Tibial artery (tissue), 4 donors: Measurements from ENCODE around the gene ADAMTS17.

Experiments used
- DNase-seq, 2 donors: peaks; one replicate each; pipeline ENCODE4 v3.0.0-alpha.2; 2019
- H3K27ac ChIP-seq, 2 donors: fragments of 200-600 bp; sonication (generic) in 1 of 2; 1 replicate in 1 of 2; 2 replicates in 1 of 2; pipeline ENCODE4 v1.5.1; 2018 to 2019; ENCODE audit warnings: mild to moderate bottlenecking in 1 of 2
- H3K27me3 ChIP-seq, 2 donors: fragments of 200-600 bp; sonication (generic) in 1 of 2; one replicate each; pipeline versions ENCODE4 v1.5.1 to v1.6.0; 2016 to 2019
- H3K36me3 ChIP-seq, 3 donors: fragments of 200-600 bp; sonication (generic) in 2 of 3; one replicate each; pipeline ENCODE4 v1.5.1; 2016 to 2019; ENCODE audit warnings: mild to moderate bottlenecking in 2 of 3
- H3K4me1 ChIP-seq, 4 donors: fragments of 200-600 bp; sonication (generic) in 2 of 4; 1 replicate in 3 of 4; 2 replicates in 1 of 4; pipeline ENCODE4 v1.5.1; 2016 to 2019
- H3K4me3 ChIP-seq, 2 donors: fragments of 200-600 bp; sonication (generic) in 1 of 2; 1 replicate in 1 of 2; 2 replicates in 1 of 2; pipeline ENCODE4 v1.5.1; 2018 to 2019; ENCODE audit warnings: mild to moderate bottlenecking in 2 of 2
- H3K9me3 ChIP-seq, 3 donors: fragments of 200-600 bp; sonication (generic) in 1 of 3; one replicate each; pipeline ENCODE4 v1.5.1; 2016 to 2019
- intact Hi-C: fragments of 100-400 bp; cut with DNase I; formaldehyde crosslinking; loops from one replicate; pipeline ENCODE4 v1.15.0; 2023; ENCODE audit warnings: low total_unique reads
- TF ChIP-seq, protein P1 (sequence below), 2 experiments: fragments of 200-600 bp in 1 of 2; fragments of 450-650 bp in 1 of 2; IDR thresholded peaks; one replicate each; pipeline ENCODE4 v1.5.1; 2017 to 2019; ENCODE audit warnings: antibody characterized with exemption in 2 of 2, mild to moderate bottlenecking in 1 of 2, moderate library complexity in 1 of 2

ADAMTS17 gene

DNA sequence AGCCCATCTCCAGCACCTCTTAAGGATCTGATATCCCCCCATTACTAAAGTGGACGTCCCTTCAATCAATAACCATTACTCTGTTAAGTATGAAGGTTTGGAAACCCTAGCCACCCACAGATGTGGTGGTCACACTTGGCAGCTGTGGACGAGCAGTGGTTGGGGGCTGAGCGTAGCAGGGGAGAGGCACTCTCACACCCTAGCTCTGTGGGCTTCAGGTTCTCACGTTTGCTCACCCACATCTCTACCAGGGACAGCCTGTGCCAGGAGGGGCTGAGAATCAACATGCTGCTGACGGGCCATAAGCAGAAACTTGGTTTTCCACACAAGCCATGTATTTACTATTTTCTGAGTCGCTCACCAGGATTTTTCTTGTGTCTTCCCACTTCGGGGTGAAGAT, 287.2 kb downstream of the ADAMTS17 start:
- no peaks in the 10 kb centered on the region for H3K9me3 ChIP-seq
- peaks cover 0 to 9% (median 2%) of the 10 kb centered on the region in 4 donors for H3K4me1 ChIP-seq
- no peak overlapping the region for H3K27ac ChIP-seq
- TF ChIP-seq, protein P1, sequence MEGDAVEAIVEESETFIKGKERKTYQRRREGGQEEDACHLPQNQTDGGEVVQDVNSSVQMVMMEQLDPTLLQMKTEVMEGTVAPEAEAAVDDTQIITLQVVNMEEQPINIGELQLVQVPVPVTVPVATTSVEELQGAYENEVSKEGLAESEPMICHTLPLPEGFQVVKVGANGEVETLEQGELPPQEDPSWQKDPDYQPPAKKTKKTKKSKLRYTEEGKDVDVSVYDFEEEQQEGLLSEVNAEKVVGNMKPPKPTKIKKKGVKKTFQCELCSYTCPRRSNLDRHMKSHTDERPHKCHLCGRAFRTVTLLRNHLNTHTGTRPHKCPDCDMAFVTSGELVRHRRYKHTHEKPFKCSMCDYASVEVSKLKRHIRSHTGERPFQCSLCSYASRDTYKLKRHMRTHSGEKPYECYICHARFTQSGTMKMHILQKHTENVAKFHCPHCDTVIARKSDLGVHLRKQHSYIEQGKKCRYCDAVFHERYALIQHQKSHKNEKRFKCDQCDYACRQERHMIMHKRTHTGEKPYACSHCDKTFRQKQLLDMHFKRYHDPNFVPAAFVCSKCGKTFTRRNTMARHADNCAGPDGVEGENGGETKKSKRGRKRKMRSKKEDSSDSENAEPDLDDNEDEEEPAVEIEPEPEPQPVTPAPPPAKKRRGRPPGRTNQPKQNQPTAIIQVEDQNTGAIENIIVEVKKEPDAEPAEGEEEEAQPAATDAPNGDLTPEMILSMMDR (IDR thresholded peaks at IDR 0.05): no peak
- intact Hi-C loops: loop anchor here (10.0 kb wide), 1 partner anchor 50 kb away; no protein-coding TSS in a partner anchor
- no peak for DNase-seq
- no peaks in the 10 kb centered on the region for H3K36me3 ChIP-seq
- H3K27me3 ChIP-seq: no peaks in the 10 kb centered on the region
- H3K4me3 ChIP-seq: no peak overlapping the region

DNA sequence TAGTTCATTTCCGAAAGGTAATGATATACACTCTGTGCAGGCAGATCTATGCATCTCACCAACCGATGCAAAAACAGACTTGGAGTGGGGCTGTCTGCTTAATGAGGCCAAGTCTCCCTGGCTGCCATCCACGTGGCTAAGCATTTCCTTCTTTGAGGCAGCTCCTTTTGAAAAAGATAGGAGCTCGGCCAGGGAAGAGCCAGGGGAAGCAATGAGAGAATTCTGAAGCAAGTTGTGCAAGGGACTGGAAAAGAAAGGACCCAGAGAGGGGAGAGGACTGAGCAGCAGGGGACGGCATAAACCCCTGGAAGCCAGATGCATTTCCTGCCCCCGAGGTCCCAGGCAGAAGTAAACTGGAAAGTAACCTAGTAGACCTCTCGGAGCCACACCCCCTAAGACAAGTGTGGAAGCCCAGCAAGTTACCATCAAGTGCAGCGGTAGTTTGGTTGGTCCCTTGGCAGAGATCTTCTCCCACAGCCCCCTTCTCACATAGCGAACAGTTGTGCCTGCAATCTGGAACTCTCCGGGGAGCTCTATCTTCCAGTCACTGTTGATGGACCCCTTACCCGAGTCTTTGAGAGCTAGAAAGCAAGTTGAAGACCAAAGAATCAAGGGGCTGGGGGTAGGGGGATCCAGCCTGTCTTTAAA, 288.2 kb downstream of the ADAMTS17 start:
- no peak overlapping the region for H3K27ac ChIP-seq
- TF ChIP-seq, protein P1 (IDR thresholded peaks at IDR 0.05): no peak
- H3K27me3 ChIP-seq: no peaks in the 10 kb centered on the region
- peaks cover 0 to 9% (median 2%) of the 10 kb centered on the region in 4 donors for H3K4me1 ChIP-seq
- H3K36me3 ChIP-seq: no peaks in the 10 kb centered on the region
- no peaks in the 10 kb centered on the region for H3K9me3 ChIP-seq
- H3K4me3 ChIP-seq: no peak overlapping the region
- DNase-seq: no peak
- intact Hi-C loops: loop anchor here (10.0 kb wide), 1 partner anchor 51 kb away; no protein-coding TSS in a partner anchor

DNA sequence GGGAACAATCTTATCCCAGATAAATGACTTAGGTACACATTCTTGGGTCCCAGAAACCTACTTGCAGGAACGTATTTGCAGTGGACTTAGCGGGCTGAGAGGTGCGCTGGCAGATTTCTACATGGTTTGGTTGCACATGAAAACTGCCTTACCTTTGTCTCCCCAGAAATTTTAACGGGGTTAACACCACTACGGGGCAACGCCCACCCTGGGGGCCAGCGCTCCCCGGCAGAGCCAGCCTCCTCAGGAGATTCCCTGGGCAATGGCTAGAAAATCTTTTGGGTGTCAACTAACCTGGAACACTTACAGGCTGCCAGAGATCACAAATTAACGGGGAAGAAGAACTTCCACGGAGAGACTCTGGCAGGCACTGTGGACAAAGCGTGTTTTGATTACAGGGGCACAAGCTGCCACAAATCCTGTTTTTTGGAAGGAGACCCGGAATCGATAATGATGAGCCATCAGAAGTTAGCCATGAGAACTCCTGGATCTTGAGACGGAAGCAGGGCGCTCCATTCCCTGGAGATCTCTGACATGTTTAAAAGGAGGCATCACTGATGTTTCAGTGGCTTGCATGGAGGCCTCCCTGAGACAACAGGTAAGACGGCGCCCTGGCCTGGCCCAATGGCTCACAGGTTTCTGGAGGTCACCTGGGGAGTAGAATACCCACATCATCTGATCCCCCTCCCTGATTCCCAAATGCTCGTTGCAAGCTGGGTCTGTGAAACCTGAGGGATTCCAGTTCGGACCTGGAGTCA, 288.9 kb downstream of the ADAMTS17 start:
- Histone ChIP-seq H3K9me3 (no peaks in the 10 kb centered on the region), H3K27me3 (no peaks in the 10 kb centered on the region), H3K4me3 (no peak overlapping the region), H3K4me1 (peaks cover 0 to 9% (median 2%) of the 10 kb centered on the region in 4 donors), H3K36me3 (no peaks in the 10 kb centered on the region), H3K27ac (no peak overlapping the region)
- TF ChIP-seq, protein P1 (IDR thresholded peaks at IDR 0.05): no peak
- intact Hi-C loops: loop anchor here (10.0 kb wide), 1 partner anchor 52 kb away; no protein-coding TSS in a partner anchor
- no peak for DNase-seq

DNA sequence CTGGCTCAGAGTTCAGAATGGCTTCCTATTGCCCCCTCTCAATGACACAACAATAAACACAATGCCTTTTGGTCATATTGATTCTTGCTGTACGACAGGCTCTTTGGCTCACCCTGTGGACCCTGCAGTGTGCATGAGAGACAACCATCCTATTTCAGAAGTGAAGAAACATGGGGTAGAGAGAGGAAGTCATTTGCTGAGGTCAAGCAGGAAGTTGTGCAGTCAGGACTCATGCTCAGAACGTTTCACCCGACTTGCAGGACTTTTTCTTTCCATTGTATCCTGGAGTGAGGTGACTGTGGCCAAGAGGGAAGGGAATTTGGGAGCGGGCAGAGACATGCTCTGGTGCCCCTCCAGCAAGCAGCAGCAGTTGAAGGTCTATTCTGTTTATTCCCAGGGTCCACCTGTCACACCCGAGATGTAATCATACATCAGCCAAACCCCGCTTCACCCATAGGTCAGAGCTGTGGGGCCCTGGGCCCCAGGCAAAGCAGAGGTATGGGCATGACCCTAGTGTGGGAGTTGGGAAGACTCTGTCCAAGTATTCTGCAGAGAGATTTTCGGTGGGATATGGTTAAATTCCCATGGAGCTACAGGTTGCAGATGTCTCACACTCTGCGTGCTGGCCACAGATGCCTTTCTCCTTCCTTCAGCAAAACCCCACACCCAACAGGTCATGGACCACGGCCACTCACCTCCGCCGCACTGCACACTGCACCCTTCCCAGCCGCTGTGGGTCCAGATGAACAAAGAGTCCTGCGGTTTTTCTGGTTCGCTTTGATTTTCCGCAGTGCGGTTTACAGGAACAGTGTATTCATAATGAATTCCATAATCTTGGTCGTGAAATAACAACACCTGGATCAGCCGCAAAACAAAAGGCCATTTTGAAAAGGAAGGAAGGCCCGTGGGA, 290.6 kb downstream of the ADAMTS17 start:
- no peaks in the 10 kb centered on the region for H3K27me3 ChIP-seq
- no peaks in the 10 kb centered on the region for H3K9me3 ChIP-seq
- H3K4me1 ChIP-seq: peaks cover 0 to 9% (median 2%) of the 10 kb centered on the region in 4 donors
- no peak for DNase-seq
- H3K27ac ChIP-seq: no peak overlapping the region
- no peaks in the 10 kb centered on the region for H3K36me3 ChIP-seq
- no peak overlapping the region for H3K4me3 ChIP-seq
- TF ChIP-seq, protein P1 (IDR thresholded peaks at IDR 0.05): no peak
- intact Hi-C loops: loop anchor here (10.0 kb wide), 1 partner anchor 54 kb away; no protein-coding TSS in a partner anchor
